ENCODE results near the gene POU2AF3.

DNA sequence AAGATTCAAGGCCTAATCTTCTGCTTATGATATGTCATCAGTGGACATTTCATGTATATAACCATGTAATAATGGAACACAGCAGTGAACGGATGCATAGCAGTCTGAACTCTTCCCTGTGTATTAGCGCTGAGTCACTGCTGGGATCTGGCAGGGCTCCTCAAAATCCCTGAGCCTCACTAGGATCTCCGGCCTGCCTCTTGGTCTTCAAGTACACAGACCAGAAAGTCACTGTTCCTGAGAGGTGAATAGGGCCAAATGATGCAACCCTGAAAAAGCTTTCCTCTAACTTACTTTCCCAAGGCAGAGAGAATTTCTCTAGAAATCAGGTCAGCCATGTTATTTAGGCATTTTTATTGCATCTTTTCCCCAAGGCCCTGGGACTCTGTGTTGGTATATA lies 45.7 kb downstream of the POU2AF3 start:
- TF ChIP-seq, protein P1, sequence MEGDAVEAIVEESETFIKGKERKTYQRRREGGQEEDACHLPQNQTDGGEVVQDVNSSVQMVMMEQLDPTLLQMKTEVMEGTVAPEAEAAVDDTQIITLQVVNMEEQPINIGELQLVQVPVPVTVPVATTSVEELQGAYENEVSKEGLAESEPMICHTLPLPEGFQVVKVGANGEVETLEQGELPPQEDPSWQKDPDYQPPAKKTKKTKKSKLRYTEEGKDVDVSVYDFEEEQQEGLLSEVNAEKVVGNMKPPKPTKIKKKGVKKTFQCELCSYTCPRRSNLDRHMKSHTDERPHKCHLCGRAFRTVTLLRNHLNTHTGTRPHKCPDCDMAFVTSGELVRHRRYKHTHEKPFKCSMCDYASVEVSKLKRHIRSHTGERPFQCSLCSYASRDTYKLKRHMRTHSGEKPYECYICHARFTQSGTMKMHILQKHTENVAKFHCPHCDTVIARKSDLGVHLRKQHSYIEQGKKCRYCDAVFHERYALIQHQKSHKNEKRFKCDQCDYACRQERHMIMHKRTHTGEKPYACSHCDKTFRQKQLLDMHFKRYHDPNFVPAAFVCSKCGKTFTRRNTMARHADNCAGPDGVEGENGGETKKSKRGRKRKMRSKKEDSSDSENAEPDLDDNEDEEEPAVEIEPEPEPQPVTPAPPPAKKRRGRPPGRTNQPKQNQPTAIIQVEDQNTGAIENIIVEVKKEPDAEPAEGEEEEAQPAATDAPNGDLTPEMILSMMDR (IDR thresholded peaks at IDR 0.05), result no peak
- no peak for TF ChIP-seq ZFX (IDR thresholded peaks at IDR 0.05; ENCODE audit: borderline replicate concordance)

Data from 22Rv1 (cell line).